Tongue (tissue), 2 donors: ENCODE measurements around the gene PDE11A. TPM values are rescaled to one million over a fixed set of nuclear protein-coding genes. Genes with fewer than 3 reads are reported as not detected.
A peak's percentile ranks its signal among the peaks of the same experiment; 100 is the strongest.
"Not testable (repeated sequence)": the region's sequence is repeated elsewhere in the genome, so short reads cannot be mapped to it uniquely, and the experiment has no call there.

Source experiments
- DNase-seq: peaks from one replicate; pipeline ENCODE4 v3.0.0-alpha.2; 2015
- total RNA-seq: library from RNA; depleted of rRNA; stranded (reverse); fragments of >200 nt; gene quantifications from one replicate; pipeline ENCODE4 v1.2.3, GENCODE V29; 2014

PDE11A gene
- total RNA-seq, 1 donor from 2014 or later = 0.51 TPM

GRCh38 chr2:178008636-178009289 is 63.8 kb downstream of the PDE11A start:
- DNase-seq = peak; percentile 60

GRCh38 chr2:178006710-178007109 is 65.9 kb downstream of the PDE11A start:
- no peak for DNase-seq

- no peak for DNase-seq
Measured at GRCh38 chr2:178005756-178006155, 66.8 kb downstream of the PDE11A start.

GRCh38 chr2:178002038-178002437 is 70.5 kb downstream of the PDE11A start:
- no peak for DNase-seq

GRCh38 chr2:177998996-177999395 is 73.6 kb downstream of the PDE11A start:
- DNase-seq = no peak

GRCh38 chr2:177998006-177998405 is 74.6 kb downstream of the PDE11A start:
- no peak for DNase-seq

- no peak for DNase-seq
Measured at GRCh38 chr2:177992992-177993391, 79.6 kb downstream of the PDE11A start.

GRCh38 chr2:177989029-177989885 is 83.3 kb downstream of the PDE11A start:
- no peak for DNase-seq

- peak; percentile 14 for DNase-seq
Measured at GRCh38 chr2:177984749-177985148, 87.8 kb downstream of the PDE11A start.

- DNase-seq = peak; percentile 53
Measured at GRCh38 chr2:177983183-177983788, 89.3 kb downstream of the PDE11A start.

GRCh38 chr2:177972782-177973181 is 99.8 kb downstream of the PDE11A start:
- no peak for DNase-seq

GRCh38 chr2:177972123-177972522 is 100.5 kb downstream of the PDE11A start:
- DNase-seq = no peak

GRCh38 chr2:177970670-177971454 is 101.7 kb downstream of the PDE11A start:
- no peak for DNase-seq

GRCh38 chr2:177964892-177965291 is 107.7 kb downstream of the PDE11A start:
- DNase-seq = no peak

GRCh38 chr2:177952151-177952550 is 120.4 kb downstream of the PDE11A start:
- DNase-seq = no peak

- not testable (repeated sequence) for DNase-seq
Measured at GRCh38 chr2:177947598-177947997, 125.0 kb downstream of the PDE11A start.

GRCh38 chr2:177944530-177944929 is 128.0 kb downstream of the PDE11A start:
- not testable (repeated sequence) for DNase-seq

- no peak for DNase-seq
Measured at GRCh38 chr2:177942731-177943130, 129.8 kb downstream of the PDE11A start.

- DNase-seq = no peak
Measured at GRCh38 chr2:177939211-177939610, 133.4 kb downstream of the PDE11A start.

- DNase-seq = no peak
Measured at GRCh38 chr2:177930916-177931315, 141.7 kb downstream of the PDE11A start.

GRCh38 chr2:177929662-177930522 is 142.7 kb downstream of the PDE11A start:
- DNase-seq = no peak
